GM12878 (cell line): ENCODE data around the gene TIGD7. TPM values are rescaled to one million over a fixed set of nuclear protein-coding genes. Genes with fewer than 3 reads are reported as not detected.

Source experiments
- ATAC-seq: fragments of 200-7000 bp; cut with Tn5 transposase; 3 replicates; pipeline ENCODE4 v1.9.1; 2020; ENCODE audit warnings: mild to moderate bottlenecking, moderate library complexity
- BruUV-seq: library from RNA; stranded (reverse); fragments of 400-500 nt; replicated peaks from 2 replicates; lab custom pipeline; 2021; lab: Mats Ljungman, UMichigan
- CTCF ChIA-PET: fragments of 300-600 bp; sonication (Branson Sonifier 250); formaldehyde crosslinking; extraction: SDS; loops from one replicate; lab custom pipeline; 2021; ENCODE audit warnings: inconsistent platforms; lab: Yijun Ruan, JAX
- POLR2A ChIA-PET: fragments of 350-600 bp; formaldehyde crosslinking; extraction: SDS; loops from one replicate; lab custom pipeline; 2021; ENCODE audit warnings: inconsistent platforms; lab: Charles Lee
- RAD21 ChIA-PET: fragments of 300-600 bp; sonication (Branson Sonifier 250); formaldehyde crosslinking; loops from one replicate; lab custom pipeline; 2023; ENCODE audit warnings: antibody characterized with exemption; ENCODE audit not compliant: unreplicated experiment; lab: Charles Lee
- SMC1A ChIA-PET: fragments of 300-600 bp; sonication (Branson Sonifier 250); formaldehyde crosslinking; loops from one replicate; lab custom pipeline; 2023; ENCODE audit not compliant: unreplicated experiment, uncharacterized antibody; lab: Charles Lee
- DNase-seq: peaks from one replicate; pipeline ENCODE4 v3.0.0-alpha.2; 2011; ENCODE audit warnings: low read depth, low spot score
- FAIRE-seq: peaks from 3 replicates; lab custom pipeline; 2011; peaks lifted over from hg19 to GRCh38; lab: Jason Lieb, UNC
- H2AFZ ChIP-seq: 2 replicates; pipeline ENCODE4 v1.6.0; 2011; ENCODE audit warnings: low read depth, low read length, control low read depth; ENCODE audit not compliant: control insufficient read depth
- H3K27ac ChIP-seq: 2 replicates; pipeline ENCODE4 v1.5.1; 2011; ENCODE audit warnings: control low read depth; ENCODE audit not compliant: control insufficient read depth, insufficient read depth
- H3K27me3 ChIP-seq, 2 experiments: replicated peaks in 1 of 2; 2 replicates each; pipeline versions ENCODE4 v1.6.0 to v1.6.1; 2011; ENCODE audit warnings: low read length in 1 of 2; ENCODE audit not compliant: control insufficient read depth in 2 of 2, insufficient read depth in 2 of 2
- H3K36me3 ChIP-seq, 2 experiments: 2 replicates each; pipeline ENCODE4 v1.5.1; 2011; ENCODE audit warnings: low read length in 1 of 2; ENCODE audit not compliant: control insufficient read depth in 2 of 2, insufficient read depth in 2 of 2
- H3K4me1 ChIP-seq: 2 replicates; pipeline ENCODE4 v1.6.1; 2011; ENCODE audit warnings: mild to moderate bottlenecking, low read length, moderate library complexity, mixed read lengths; ENCODE audit not compliant: control insufficient read depth, insufficient read depth
- H3K4me2 ChIP-seq: 2 replicates; pipeline ENCODE4 v1.6.0; 2011; ENCODE audit warnings: control low read depth; ENCODE audit not compliant: control insufficient read depth, insufficient read depth
- H3K4me3 ChIP-seq: fragments of 200-600 bp; sonication (generic); 2 replicates; pipeline ENCODE4 v1.5.1; 2016
- H3K79me2 ChIP-seq: 2 replicates; pipeline ENCODE4 v1.6.0; 2011; ENCODE audit warnings: low read length; ENCODE audit not compliant: control insufficient read depth, insufficient read depth
- H3K9ac ChIP-seq: 2 replicates; pipeline ENCODE4 v1.8.0; 2011; ENCODE audit warnings: low read length, control low read depth, mixed read lengths; ENCODE audit not compliant: control insufficient read depth, insufficient read depth
- H3K9me3 ChIP-seq: replicated peaks from 3 replicates; pipeline ENCODE4 v1.5.1; 2011; ENCODE audit warnings: mild to moderate bottlenecking, low read length; ENCODE audit not compliant: control insufficient read depth, insufficient read depth
- H4K20me1 ChIP-seq: 2 replicates; pipeline ENCODE4 v1.6.0; 2011; ENCODE audit not compliant: control insufficient read depth, insufficient read depth
- BMI1 ChIP-seq: fragments of 450-650 bp; IDR thresholded peaks from 2 replicates; pipeline ENCODE4 v1.6.1; 2016; ENCODE audit warnings: mild to moderate bottlenecking, moderate library complexity, borderline replicate concordance
- CBX3 ChIP-seq: fragments of 200-600 bp; sonication (generic); IDR thresholded peaks from 2 replicates; pipeline ENCODE4 v1.6.1; 2016; ENCODE audit warnings: low read depth, borderline replicate concordance
- POLR2A ChIP-seq: IDR thresholded peaks from 2 replicates; pipeline ENCODE4 v1.6.1; 2011; ENCODE audit warnings: low read depth, mild to moderate bottlenecking, low read length
- STAT3 ChIP-seq: IDR thresholded peaks from 2 replicates; pipeline ENCODE4 v1.6.1; 2011; ENCODE audit warnings: low read depth, low read length, improper control_type of control experiment
- SUZ12 ChIP-seq: fragments of 200-600 bp; sonication (generic); IDR thresholded peaks from one replicate; pipeline ENCODE4 v1.6.1; 2018; ENCODE audit warnings: antibody characterized with exemption, mild to moderate bottlenecking; ENCODE audit not compliant: unreplicated experiment
- WGBS: methylation state at CpG from one replicate; pipeline ENCODE4 v1.1.6; 2016; ENCODE audit warnings: low lambda C conversion rate; ENCODE audit not compliant: insufficient replicate concordance, insufficient coverage; ENCODE audit errors: missing lambda C conversion rate; 5-methylcytosine and 5-hydroxymethylcytosine counted together
- in situ Hi-C: fragments of 300-500 bp; cut with MboI; formaldehyde crosslinking; loops from 9 replicates; pipeline ENCODE4 v1.14.3; 2018; ENCODE audit warnings: mixed read lengths
- intact Hi-C: fragments of 100-400 bp; cut with micrococcal nuclease; formaldehyde crosslinking; loops from one replicate; pipeline ENCODE4 v1.14.2; 2022; ENCODE audit not compliant: unreplicated experiment
- polyA plus RNA-seq, 11 experiments: library from polyadenylated mRNA; depleted of rRNA in 4 of 11; unstranded in 6 of 11; stranded (reverse) in 5 of 11; fragments of >200 nt; fragmentation: Nextera tagmentation in 4 of 11; fragmentation: Illumina TruSeq in 1 of 11; extraction: Ambion mirVana in 4 of 11; extraction: Trizol in 1 of 11; gene quantifications; 1 replicate in 1 of 11; 2 replicates in 10 of 11; pipeline versions ENCODE4 v1.2.1 to v1.2.3, GENCODE V29; 2011 to 2016; ENCODE audit warnings: inconsistent platforms in 2 of 11, missing spikeins in 2 of 11, low read depth in 1 of 11
- total RNA-seq, 4 experiments: library from RNA; depleted of rRNA in 3 of 4; stranded (reverse); fragments of >200 nt in 3 of 4; fragmentation: Illumina TruSeq in 1 of 4; extraction: Trizol in 1 of 4; gene quantifications; 2 replicates each; pipeline versions ENCODE4 v1.2.1 to v1.2.3, GENCODE V29; 2013 to 2021
- TF ChIP-seq, protein P1 (sequence below): fragments of 450-650 bp; IDR thresholded peaks from 2 replicates; pipeline ENCODE4 v1.6.1; 2016; ENCODE audit warnings: mild to moderate bottlenecking
- TF ChIP-seq, protein P2 (sequence below): fragments of 450-650 bp; IDR thresholded peaks from 2 replicates; pipeline ENCODE4 v1.6.1; 2016; ENCODE audit warnings: mild to moderate bottlenecking
- TF ChIP-seq, protein P3 (sequence below), 3 experiments: IDR thresholded peaks in 2 of 3; conservative IDR thresholded peaks in 1 of 3; 2 replicates each; pipeline ENCODE4 v1.5.1; 2011; ENCODE audit warnings: low read depth in 3 of 3, low read length in 3 of 3, mild to moderate bottlenecking in 3 of 3, control low read depth in 2 of 3, moderate library complexity in 2 of 3, inconsistent platforms in 1 of 3, mixed read lengths in 1 of 3; ENCODE audit not compliant: control insufficient read depth in 2 of 3, insufficient read depth in 1 of 3; ENCODE audit errors: extremely low read depth in 1 of 3

TIGD7 gene
- total and polyA plus RNA-seq, 10 of the 15 experiments (the other 5 are each of a cell fraction or from before 2014, with no cell fraction given), result 0.37 to 3.8 (median 3.0) TPM

DNA sequence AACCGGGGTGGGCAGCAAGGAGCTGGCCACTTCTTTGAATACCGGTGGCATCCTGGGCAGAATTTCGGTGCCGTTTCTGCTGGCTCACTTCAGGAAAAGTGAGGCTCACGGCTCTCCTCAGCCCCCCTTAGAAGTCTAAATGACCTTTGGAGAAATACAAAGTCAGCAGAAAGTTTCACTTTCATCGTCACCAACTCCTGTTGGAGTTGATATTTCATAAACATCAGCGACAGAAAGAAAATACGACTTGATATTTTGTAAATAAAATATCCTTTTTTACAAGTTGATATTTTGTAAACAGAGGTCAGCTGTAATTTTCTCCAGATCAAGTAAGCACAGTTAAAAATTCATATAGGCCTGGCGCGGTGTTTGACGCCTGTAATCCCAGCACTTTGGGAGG, 848 bp upstream of the TIGD7 start:
- RAD21 ChIA-PET, result interaction anchor here (0.7 to 0.8 kb wide), 2 partner anchors 23 to 95 kb away, joined by 4 read pairs; partner anchors contain the start of genes ZNF174, ZNF263 and ZSCAN32
- peak overlapping the region; percentile 97 for H2AFZ ChIP-seq
- SMC1A ChIA-PET, result interaction anchor here (1.2 kb wide), 1 partner anchor 93 kb away, joined by 3 read pairs; no protein-coding TSS in a partner anchor
- no peaks in the 10 kb centered on the region for H3K27me3 ChIP-seq
- TF ChIP-seq CBX3, result no peak
- TF ChIP-seq, protein P1, sequence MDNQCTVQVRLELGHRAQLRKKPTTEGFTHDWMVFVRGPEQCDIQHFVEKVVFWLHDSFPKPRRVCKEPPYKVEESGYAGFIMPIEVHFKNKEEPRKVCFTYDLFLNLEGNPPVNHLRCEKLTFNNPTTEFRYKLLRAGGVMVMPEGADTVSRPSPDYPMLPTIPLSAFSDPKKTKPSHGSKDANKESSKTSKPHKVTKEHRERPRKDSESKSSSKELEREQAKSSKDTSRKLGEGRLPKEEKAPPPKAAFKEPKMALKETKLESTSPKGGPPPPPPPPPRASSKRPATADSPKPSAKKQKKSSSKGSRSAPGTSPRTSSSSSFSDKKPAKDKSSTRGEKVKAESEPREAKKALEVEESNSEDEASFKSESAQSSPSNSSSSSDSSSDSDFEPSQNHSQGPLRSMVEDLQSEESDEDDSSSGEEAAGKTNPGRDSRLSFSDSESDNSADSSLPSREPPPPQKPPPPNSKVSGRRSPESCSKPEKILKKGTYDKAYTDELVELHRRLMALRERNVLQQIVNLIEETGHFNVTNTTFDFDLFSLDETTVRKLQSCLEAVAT, result peak; percentile 76; the same call in 1 of the 2 replicates
- TF ChIP-seq, all 136 proteins: peak for 1
- no peak for DNase-seq
- WGBS, result 71% methylated on average over 11 of the region's 11 CpGs
- intact Hi-C loops (no loop called here), in situ Hi-C loops (no loop called here)
- Histone ChIP-seq H3K4me1 (peaks cover 6% of the 10 kb centered on the region; the same call in 1 of the 2 replicates), H3K9ac (peak overlapping the region; percentile 76), H3K36me3 (peaks cover 0 to 6% of the 10 kb centered on the region in 2 experiments; a peak in 1 of 4 replicates), H4K20me1 (no peaks in the 10 kb centered on the region), H3K9me3 (peaks cover 43% of the 10 kb centered on the region), H3K4me2 (peak overlapping the region; percentile 91), H3K4me3 (peak overlapping the region; percentile 79), H3K27ac (peak overlapping the region; percentile 90), H3K79me2 (peaks cover 2% of the 10 kb centered on the region)
- ChIA-PET CTCF (interaction anchor here (0.9 to 1.9 kb wide), 4 partner anchors 24 to 177 kb away, joined by 3 to 6 read pairs (median 4); no protein-coding TSS in a partner anchor), POLR2A (interaction anchor here (0.5 to 2.7 kb wide), 5 partner anchors 23 to 204 kb away, joined by 3 to 9 read pairs (median 4); partner anchors contain the start of genes ZNF174, ZNF200 and ZNF263)
- no TSS peak for BruUV-seq
- ATAC-seq, result no peak
- FAIRE-seq, result no peak

DNA sequence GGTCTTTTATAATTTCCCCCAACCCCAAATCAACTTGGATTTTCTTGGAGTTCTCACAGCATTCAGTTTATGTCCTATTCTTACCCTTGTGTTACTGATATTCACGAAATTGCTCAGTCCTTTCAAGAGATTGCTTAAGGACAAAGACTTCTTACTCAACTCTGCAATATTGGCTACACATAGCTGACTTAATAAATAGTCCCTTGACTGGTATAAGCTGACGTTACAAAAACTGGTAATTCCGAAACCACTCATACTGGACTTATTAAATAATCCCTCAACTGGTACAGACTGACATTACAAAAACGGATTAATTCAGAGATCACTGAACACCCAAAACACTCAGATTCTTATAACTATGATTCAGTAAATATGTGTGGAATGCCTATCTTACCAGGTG, 860 bp downstream of the TIGD7 start:
- ChIA-PET CTCF (interaction anchor here (0.6 to 1.9 kb wide), 2 partner anchors 37 to 38 kb away, joined by 3 to 6 read pairs; no protein-coding TSS in a partner anchor), RAD21 (interaction anchor here (1.1 kb wide), 1 partner anchor 97 kb away, joined by 4 read pairs; the partner anchor contains the start of gene ZNF174), SMC1A (interaction anchor here (0.6 to 1.0 kb wide), 2 partner anchors 105 to 131 kb away, joined by 3 read pairs; no protein-coding TSS in a partner anchor), POLR2A (interaction anchor here (0.5 to 1.3 kb wide), 5 partner anchors 22 to 157 kb away, joined by 3 to 5 read pairs (median 4); partner anchors contain the start of genes ZNF174 and ZSCAN32)
- Histone ChIP-seq H2AFZ (no peak overlapping the region; the same call in 1 of the 2 replicates), H3K4me2 (peak overlapping the region; percentile 91), H3K9me3 (peaks cover 42% of the 10 kb centered on the region), H3K4me1 (peaks cover 6% of the 10 kb centered on the region; the same call in 1 of the 2 replicates), H3K27me3 (no peaks in the 10 kb centered on the region), H4K20me1 (no peaks in the 10 kb centered on the region), H3K27ac (no peak overlapping the region), H3K9ac (no peak overlapping the region), H3K36me3 (peaks cover 0 to 6% of the 10 kb centered on the region in 2 experiments; a peak in 1 of 4 replicates), H3K4me3 (peak overlapping the region; percentile 79), H3K79me2 (peaks cover 2% of the 10 kb centered on the region)
- no peak for TF ChIP-seq BMI1
- TF ChIP-seq, protein P2, sequence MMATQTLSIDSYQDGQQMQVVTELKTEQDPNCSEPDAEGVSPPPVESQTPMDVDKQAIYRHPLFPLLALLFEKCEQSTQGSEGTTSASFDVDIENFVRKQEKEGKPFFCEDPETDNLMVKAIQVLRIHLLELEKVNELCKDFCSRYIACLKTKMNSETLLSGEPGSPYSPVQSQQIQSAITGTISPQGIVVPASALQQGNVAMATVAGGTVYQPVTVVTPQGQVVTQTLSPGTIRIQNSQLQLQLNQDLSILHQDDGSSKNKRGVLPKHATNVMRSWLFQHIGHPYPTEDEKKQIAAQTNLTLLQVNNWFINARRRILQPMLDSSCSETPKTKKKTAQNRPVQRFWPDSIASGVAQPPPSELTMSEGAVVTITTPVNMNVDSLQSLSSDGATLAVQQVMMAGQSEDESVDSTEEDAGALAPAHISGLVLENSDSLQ, result no peak
- TF ChIP-seq, protein P3, sequence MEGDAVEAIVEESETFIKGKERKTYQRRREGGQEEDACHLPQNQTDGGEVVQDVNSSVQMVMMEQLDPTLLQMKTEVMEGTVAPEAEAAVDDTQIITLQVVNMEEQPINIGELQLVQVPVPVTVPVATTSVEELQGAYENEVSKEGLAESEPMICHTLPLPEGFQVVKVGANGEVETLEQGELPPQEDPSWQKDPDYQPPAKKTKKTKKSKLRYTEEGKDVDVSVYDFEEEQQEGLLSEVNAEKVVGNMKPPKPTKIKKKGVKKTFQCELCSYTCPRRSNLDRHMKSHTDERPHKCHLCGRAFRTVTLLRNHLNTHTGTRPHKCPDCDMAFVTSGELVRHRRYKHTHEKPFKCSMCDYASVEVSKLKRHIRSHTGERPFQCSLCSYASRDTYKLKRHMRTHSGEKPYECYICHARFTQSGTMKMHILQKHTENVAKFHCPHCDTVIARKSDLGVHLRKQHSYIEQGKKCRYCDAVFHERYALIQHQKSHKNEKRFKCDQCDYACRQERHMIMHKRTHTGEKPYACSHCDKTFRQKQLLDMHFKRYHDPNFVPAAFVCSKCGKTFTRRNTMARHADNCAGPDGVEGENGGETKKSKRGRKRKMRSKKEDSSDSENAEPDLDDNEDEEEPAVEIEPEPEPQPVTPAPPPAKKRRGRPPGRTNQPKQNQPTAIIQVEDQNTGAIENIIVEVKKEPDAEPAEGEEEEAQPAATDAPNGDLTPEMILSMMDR (IDR thresholded peaks at IDR 0.05 in 2 of 3, conservative IDR thresholded peaks at IDR 0.05 in 1 of 3; ENCODE audit: control insufficient read depth in 2 of 3, extremely low read depth in 1 of 3, insufficient read depth in 1 of 3, low read depth in 3 of 3, low read length in 3 of 3), result no peak
- no peak for TF ChIP-seq SUZ12
- TF ChIP-seq STAT3, result no peak
- TF ChIP-seq POLR2A, result no peak
- ATAC-seq (no peak), DNase-seq (no peak), FAIRE-seq (no peak)
- BruUV-seq, result no TSS peak
- in situ Hi-C loops, result no loop called here
- WGBS, result 80% methylated on average over 4 of the region's 4 CpGs
- intact Hi-C loops, result no loop called here
